Breast epithelium (tissue), 3 donors: ENCODE data around the gene ZDHHC4.

Experiments used
- CTCF ChIP-seq, 3 donors: fragments of 450-650 bp; IDR thresholded peaks; one replicate each; pipeline ENCODE4 v1.5.1; 2016 to 2017; ENCODE audit warnings: antibody characterized with exemption in 3 of 3, mild to moderate bottlenecking in 3 of 3, moderate library complexity in 3 of 3
- POLR2A ChIP-seq: fragments of 450-650 bp; IDR thresholded peaks from one replicate; pipeline ENCODE4 v1.6.1; 2016; ENCODE audit warnings: antibody characterized with exemption, mild to moderate bottlenecking, moderate library complexity

- TF ChIP-seq CTCF (IDR thresholded peaks at IDR 0.05) (no peak), POLR2A (no peak)
Measured at GRCh38 chr7:6607651-6608051, 30.4 kb downstream of the ZDHHC4 start.
